HUES64 (cell line): ENCODE measurements around the gene ZNF592.

Experiments used
- H3K27ac ChIP-seq: 2 replicates; pipeline ENCODE4 v1.7.0; 2013; ENCODE audit warnings: low read depth, low read length, inconsistent platforms
- H3K27me3 ChIP-seq: 2 replicates; pipeline ENCODE4 v1.6.1; 2013; ENCODE audit warnings: mild to moderate bottlenecking, low read length; ENCODE audit not compliant: insufficient read depth
- H3K36me3 ChIP-seq: 2 replicates; pipeline ENCODE4 v1.6.1; 2013; ENCODE audit warnings: mild to moderate bottlenecking, low read length; ENCODE audit not compliant: insufficient read depth
- H3K4me1 ChIP-seq: 2 replicates; pipeline ENCODE4 v1.6.1; 2013; ENCODE audit warnings: mild to moderate bottlenecking, low read length, moderate library complexity; ENCODE audit not compliant: insufficient read depth
- H3K4me3 ChIP-seq: 2 replicates; pipeline ENCODE4 v1.5.1; 2013; ENCODE audit warnings: mild to moderate bottlenecking, low read length, moderate library complexity
- H3K9ac ChIP-seq: 2 replicates; pipeline ENCODE4 v1.6.1; 2013; ENCODE audit warnings: mild to moderate bottlenecking, low read depth, low read length
- H3K9me3 ChIP-seq: 2 replicates; pipeline ENCODE4 v1.6.1; 2013; ENCODE audit warnings: low read depth, low read length; ENCODE audit not compliant: insufficient read depth
- WGBS: fragments of 150-250, 120-280 bp; methylation state at CpG from one replicate; pipeline ENCODE4 v1.1.7; 2013; ENCODE audit warnings: missing lambda C conversion rate; 5-methylcytosine and 5-hydroxymethylcytosine counted together

ZNF592 gene

DNA sequence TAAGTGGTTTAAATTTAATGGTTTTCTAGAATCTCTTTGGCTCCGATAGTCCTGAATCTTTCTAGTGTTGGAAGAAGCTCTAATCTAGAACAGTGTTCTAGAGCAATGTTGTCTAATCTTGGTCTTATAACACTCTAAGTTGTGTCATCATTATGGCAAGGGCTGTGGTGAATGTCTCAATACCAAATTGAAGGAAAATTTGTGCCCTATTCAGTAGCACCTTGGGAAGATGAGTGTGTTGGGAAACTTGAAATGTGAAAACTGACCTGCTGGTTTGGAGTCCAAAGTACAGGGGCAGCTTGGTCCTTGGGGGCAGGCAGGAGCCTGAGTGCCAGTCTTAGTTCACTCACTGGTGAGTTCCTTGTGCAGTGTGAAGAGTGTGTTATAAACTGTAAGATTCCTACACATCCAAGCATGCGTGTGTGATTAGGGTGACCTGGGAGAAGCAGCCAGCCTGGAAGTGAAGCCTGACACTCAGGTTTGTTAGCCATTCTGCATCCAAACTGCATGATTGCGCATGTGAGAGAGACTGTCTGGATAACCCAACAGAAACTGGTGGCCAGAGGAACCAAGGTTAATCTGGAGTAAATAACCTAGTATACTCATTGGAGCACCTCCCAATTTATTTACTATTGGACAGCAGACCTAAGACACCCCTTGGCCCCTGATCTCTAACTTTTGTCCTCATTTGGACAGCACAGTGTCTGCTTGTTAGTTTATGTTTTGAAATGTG lies 14.6 kb downstream of the ZNF592 start:
- H3K4me1 ChIP-seq: no peaks in the 10 kb centered on the region; the same call in 1 of the 2 replicates
- 96% methylated on average over 3 of the region's 3 CpGs for WGBS
- no peak overlapping the region for H3K9ac ChIP-seq
- H3K36me3 ChIP-seq: peaks cover 15% of the 10 kb centered on the region
- H3K4me3 ChIP-seq: no peak overlapping the region
- no peaks in the 10 kb centered on the region for H3K27me3 ChIP-seq
- no peak overlapping the region for H3K27ac ChIP-seq
- H3K9me3 ChIP-seq: no peaks in the 10 kb centered on the region

DNA sequence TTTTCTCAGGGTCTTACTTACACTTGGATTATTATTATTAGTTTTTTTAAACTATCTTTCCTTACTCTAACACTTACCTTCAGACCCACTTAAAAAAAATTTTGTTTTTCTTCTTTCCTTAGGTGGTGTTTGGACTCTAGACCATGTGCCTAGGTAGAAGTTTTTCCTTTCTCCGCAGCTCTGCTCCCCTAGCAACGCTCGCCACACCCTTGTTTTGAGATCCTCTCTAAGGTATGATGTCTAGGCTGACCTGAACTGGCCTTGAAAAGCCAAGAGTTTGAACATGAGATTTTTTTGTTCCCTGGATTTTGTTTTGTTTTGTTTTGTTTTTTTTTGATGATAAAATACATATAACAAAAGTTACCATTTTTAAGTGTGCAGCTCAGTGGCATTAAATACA lies 16.2 kb downstream of the ZNF592 start:
- H3K9me3 ChIP-seq: no peaks in the 10 kb centered on the region
- 100% methylated on average over 3 of the region's 3 CpGs for WGBS
- H3K36me3 ChIP-seq: peaks cover 28% of the 10 kb centered on the region
- no peaks in the 10 kb centered on the region for H3K4me1 ChIP-seq
- no peak overlapping the region for H3K9ac ChIP-seq
- no peak overlapping the region for H3K27ac ChIP-seq
- H3K4me3 ChIP-seq: no peak overlapping the region
- H3K27me3 ChIP-seq: no peaks in the 10 kb centered on the region

DNA sequence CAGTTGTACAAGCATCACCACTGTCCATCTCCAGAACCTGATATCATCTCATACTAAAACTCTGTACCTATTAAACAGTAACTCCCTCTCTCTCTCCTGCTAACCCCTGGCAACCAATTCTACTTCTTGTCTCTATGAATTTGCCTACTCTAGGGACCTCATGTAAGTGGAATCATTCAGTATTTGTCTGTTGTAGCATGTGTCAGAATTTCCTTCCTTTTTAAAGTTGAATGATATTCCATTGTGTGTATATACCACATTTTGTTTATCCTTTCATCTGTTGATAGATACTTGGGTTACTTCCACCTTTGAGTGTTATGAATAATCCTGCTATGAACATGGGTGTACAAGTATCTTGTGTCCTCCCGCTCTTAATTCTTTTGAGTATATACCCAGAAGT lies 16.6 kb downstream of the ZNF592 start:
- no peaks in the 10 kb centered on the region for H3K9me3 ChIP-seq
- H3K9ac ChIP-seq: no peak overlapping the region
- H3K4me1 ChIP-seq: no peaks in the 10 kb centered on the region
- no peak overlapping the region for H3K27ac ChIP-seq
- peaks cover 28% of the 10 kb centered on the region for H3K36me3 ChIP-seq
- 100% methylated on average over 1 of the region's 1 CpG for WGBS
- H3K27me3 ChIP-seq: no peaks in the 10 kb centered on the region
- H3K4me3 ChIP-seq: no peak overlapping the region

DNA sequence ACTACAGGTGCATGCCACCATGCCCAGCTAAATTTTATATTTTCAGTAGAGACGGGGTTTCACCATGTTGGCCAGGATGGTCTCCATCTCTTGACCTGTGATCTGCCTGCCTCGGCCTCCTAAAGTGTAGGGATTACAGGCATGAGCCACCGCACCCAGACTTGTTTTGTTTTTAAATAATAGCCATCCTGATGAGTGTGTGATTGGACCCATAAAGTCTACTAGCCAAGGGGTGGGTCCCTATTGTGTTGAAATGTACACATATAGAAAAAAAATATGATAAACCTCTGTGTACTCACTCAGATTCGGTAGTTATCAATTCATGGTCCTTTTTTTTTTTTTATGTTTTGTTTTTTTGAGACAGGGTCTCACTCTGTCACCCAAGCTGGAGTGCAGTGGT lies 17.3 kb downstream of the ZNF592 start:
- Histone ChIP-seq H3K9ac (no peak overlapping the region), H3K9me3 (no peaks in the 10 kb centered on the region), H3K27me3 (no peaks in the 10 kb centered on the region), H3K4me1 (no peaks in the 10 kb centered on the region), H3K36me3 (peaks cover 28% of the 10 kb centered on the region), H3K27ac (no peak overlapping the region), H3K4me3 (no peak overlapping the region)
- WGBS: 94% methylated on average over 4 of the region's 4 CpGs

DNA sequence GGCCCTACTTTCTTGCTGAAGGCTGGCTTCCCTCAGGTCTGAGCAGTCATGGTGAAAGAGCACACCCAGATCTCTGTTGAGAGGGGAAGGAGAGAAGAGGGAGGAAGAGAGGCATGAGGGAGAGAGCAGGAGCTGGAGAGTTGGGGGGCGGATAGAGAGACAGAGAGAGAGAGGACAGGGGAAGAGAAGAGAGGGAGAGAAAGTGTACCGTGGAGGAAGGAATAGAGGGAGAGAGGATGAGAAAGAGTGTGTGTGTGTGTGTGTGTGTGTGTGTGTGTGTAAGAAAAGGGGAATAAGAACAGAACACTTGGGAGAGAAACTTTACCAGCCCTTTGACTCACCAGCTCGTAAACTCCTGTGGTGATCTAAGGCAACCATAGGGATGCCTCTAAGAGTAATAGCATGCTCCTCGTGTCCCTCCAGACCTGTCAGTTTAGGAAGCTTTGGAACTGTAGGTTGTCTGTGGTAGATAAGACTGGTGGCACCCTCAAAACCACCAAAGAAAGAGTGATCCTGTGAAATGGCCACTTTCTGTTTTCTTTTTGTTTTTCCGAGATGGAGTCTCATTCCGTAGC lies 18.2 kb downstream of the ZNF592 start:
- Histone ChIP-seq H3K27ac (no peak overlapping the region), H3K27me3 (no peaks in the 10 kb centered on the region), H3K4me1 (no peaks in the 10 kb centered on the region), H3K36me3 (peaks cover 28% of the 10 kb centered on the region), H3K9me3 (no peaks in the 10 kb centered on the region), H3K9ac (no peak overlapping the region), H3K4me3 (no peak overlapping the region)
- 93% methylated on average over 6 of the region's 6 CpGs for WGBS

DNA sequence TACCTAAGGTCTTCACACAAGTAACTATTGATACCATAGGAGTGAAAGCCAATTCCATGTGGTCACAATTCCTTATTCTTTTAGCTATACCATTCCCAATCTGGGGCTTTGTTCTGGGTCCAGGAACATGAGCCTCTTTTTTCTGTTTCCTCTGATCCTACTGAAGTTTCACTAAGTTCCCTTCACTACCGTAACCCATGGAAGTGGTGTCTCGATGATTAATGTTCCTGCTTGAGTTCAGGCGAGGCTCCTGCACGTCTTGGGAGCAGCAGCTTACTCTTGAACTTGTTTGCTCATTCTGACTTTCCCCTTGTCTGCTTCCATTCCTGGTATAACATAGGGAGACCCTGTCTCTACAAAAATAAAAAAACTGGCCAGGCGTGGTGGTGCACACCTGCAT lies 23.6 kb downstream of the ZNF592 start:
- no peak overlapping the region for H3K4me3 ChIP-seq
- 93% methylated on average over 5 of the region's 5 CpGs for WGBS
- H3K9ac ChIP-seq: no peak overlapping the region
- no peaks in the 10 kb centered on the region for H3K4me1 ChIP-seq
- H3K9me3 ChIP-seq: no peaks in the 10 kb centered on the region
- H3K36me3 ChIP-seq: peaks cover 26% of the 10 kb centered on the region
- H3K27ac ChIP-seq: no peak overlapping the region
- no peaks in the 10 kb centered on the region for H3K27me3 ChIP-seq

DNA sequence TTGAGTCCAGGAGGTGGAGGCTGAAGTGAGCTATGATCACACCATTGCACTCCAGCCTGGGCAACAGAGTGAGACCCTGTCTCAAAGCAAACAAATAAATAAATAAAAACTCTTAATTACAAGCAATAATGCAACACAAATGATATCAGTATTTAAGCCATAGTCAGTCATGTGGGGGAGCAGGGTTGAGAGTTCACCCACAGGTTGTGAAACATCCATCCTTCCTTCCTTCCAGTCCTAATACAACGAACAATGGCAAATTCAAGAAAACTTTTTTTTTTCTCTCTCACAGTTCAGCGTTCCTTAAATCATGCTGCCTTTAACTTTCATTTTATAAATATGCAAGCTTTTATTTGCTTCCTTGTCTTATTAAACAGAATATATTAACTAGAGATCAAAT lies 24.1 kb downstream of the ZNF592 start:
- H3K36me3 ChIP-seq: peaks cover 25% of the 10 kb centered on the region
- H3K4me1 ChIP-seq: no peaks in the 10 kb centered on the region
- no peaks in the 10 kb centered on the region for H3K9me3 ChIP-seq
- H3K4me3 ChIP-seq: no peak overlapping the region
- H3K27me3 ChIP-seq: no peaks in the 10 kb centered on the region
- H3K9ac ChIP-seq: no peak overlapping the region
- no peak overlapping the region for H3K27ac ChIP-seq
- WGBS: 95% methylated on average over 2 of the region's 2 CpGs

DNA sequence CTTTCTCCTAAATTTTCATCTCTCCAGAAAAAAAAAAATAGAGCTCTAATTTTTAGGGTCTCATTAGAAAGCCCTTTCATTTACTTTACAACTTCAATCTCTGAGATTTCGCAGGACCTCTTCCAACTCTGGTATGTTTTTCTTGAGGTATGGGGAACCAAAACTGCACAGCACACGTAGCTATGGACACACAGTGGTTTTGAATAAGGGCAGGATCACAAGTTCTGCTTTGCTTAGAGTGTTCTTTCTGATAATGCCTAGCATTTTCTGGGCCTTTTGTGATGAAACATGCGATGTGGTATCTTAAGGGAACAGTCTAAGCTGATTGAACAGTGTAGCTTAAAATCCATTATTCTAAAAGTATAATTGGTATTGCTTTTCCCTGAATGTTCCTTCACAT lies 25.3 kb downstream of the ZNF592 start:
- peaks cover 18% of the 10 kb centered on the region for H3K36me3 ChIP-seq
- 93% methylated on average over 3 of the region's 3 CpGs for WGBS

DNA sequence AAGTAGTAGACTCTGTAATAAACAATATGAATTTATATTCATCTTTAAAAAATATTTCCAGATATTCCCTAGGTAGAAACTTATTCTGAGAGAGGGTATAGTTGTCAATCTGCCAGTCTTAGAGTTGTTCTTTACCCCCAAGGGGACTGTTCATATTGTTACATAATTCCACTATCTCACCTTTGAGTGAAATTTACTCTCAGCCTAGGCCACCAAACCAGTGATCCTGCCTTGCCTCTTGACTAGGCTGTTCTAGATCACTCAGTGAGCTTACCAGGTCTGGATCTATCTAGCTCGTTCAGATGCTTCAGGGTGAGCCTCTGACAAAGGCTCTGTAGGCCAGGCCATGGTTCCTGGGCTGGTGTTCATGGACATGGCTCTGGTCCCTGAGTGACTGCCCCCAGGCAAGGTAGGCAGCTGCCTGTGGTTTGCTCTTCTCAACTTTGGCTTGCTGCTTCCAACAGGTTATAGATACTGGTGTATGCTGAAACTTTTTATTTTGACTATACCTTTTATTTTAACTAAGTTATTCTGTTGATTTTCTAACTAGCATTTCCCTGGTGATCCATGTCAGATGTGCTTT lies 27.6 kb downstream of the ZNF592 start:
- Histone ChIP-seq H3K4me1 (no peaks in the 10 kb centered on the region), H3K4me3 (no peak overlapping the region), H3K36me3 (peaks cover 10% of the 10 kb centered on the region; the same call in 1 of the 2 replicates), H3K9me3 (no peaks in the 10 kb centered on the region), H3K9ac (no peak overlapping the region), H3K27me3 (no peaks in the 10 kb centered on the region), H3K27ac (no peak overlapping the region)
- 93% methylated on average over 1 of the region's 1 CpG for WGBS

More for the DNA sequence above, 25.3 kb downstream of the ZNF592 start:
- Histone ChIP-seq H3K27ac (no peak overlapping the region), H3K9ac (no peak overlapping the region), H3K9me3 (no peaks in the 10 kb centered on the region), H3K27me3 (no peaks in the 10 kb centered on the region), H3K4me3 (no peak overlapping the region), H3K4me1 (no peaks in the 10 kb centered on the region)

DNA sequence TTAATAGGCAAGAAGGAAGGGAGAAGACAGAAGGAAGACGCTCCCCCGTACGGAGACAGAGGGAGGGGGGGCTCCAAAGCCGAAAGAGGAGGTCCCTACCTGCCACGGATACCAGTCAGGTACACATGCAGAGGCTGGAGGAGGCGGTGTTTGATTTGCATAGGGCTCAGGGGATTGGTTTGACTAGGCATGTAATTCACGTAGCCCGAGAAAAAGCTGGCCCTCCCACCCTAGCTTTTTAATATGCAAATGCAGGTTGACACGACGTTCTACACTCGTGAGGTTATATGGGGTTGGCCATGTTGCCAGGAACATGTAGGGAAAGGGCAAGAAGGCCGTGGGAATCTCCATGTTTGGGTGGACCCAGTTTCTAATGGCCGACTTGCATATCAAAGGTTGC lies 29.8 kb downstream of the ZNF592 start:
- H3K27me3 ChIP-seq: no peaks in the 10 kb centered on the region
- H3K4me1 ChIP-seq: no peaks in the 10 kb centered on the region
- 29% methylated on average over 13 of the region's 13 CpGs for WGBS
- H3K36me3 ChIP-seq: peaks cover 12% of the 10 kb centered on the region
- no peaks in the 10 kb centered on the region for H3K9me3 ChIP-seq
- peak overlapping the region; percentile 22; the same call in 1 of the 2 replicates for H3K4me3 ChIP-seq
- H3K27ac ChIP-seq: no peak overlapping the region
- no peak overlapping the region for H3K9ac ChIP-seq

DNA sequence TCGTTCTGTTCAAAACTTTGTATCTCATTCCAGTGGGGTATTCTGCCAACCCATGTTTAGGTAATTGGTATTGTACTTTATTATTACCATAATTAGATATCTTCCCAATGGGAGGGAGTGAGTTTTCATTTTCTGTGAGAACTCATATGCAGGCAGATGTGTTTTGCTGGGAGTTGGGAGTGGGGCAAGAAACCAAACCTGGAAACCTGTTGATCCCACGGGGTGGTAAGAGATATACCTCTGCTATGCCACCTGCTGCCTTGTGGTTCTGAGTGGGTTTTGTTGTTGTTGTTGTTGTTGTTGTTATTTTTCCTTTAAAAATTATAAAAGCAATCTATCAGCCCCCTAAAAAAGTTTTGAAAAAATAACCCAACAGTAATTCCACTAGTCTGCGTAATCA lies 32.1 kb downstream of the ZNF592 start:
- H3K36me3 ChIP-seq: peaks cover 28% of the 10 kb centered on the region
- WGBS: 97% methylated on average over 3 of the region's 3 CpGs
- no peaks in the 10 kb centered on the region for H3K9me3 ChIP-seq
- H3K4me3 ChIP-seq: no peak overlapping the region
- H3K27me3 ChIP-seq: no peaks in the 10 kb centered on the region
- no peak overlapping the region for H3K9ac ChIP-seq
- no peaks in the 10 kb centered on the region for H3K4me1 ChIP-seq
- H3K27ac ChIP-seq: no peak overlapping the region
